Fibroblast of the aortic adventitia (primary cell): ENCODE results near the gene CEBPA. TPM values are rescaled to one million over a fixed set of nuclear protein-coding genes. Genes with fewer than 3 reads are reported as not detected.

Experiments used
- DNase-seq: peaks from one replicate; pipeline ENCODE4 v3.0.0-alpha.2; 2010; ENCODE audit warnings: low read depth
- H3K4me3 ChIP-seq: 2 replicates; pipeline ENCODE4 v1.5.1; 2011; ENCODE audit warnings: low read depth, mild to moderate bottlenecking, control low read depth, low read length, moderate library complexity
- total RNA-seq: library from RNA; depleted of rRNA; stranded (reverse); fragments of >200 nt; gene quantifications from 2 replicates; pipeline ENCODE4 v1.2.3, GENCODE V29; 2012; ENCODE audit warnings: low replicate concordance
- TF ChIP-seq, protein P1 (sequence below): IDR thresholded peaks from 2 replicates; pipeline ENCODE4 v1.5.1; 2011; ENCODE audit warnings: mild to moderate bottlenecking, low read length, control low read depth, inconsistent platforms; ENCODE audit not compliant: insufficient read depth

The CEBPA gene
- total RNA-seq, 1 donor, result 0.18 TPM

DNA sequence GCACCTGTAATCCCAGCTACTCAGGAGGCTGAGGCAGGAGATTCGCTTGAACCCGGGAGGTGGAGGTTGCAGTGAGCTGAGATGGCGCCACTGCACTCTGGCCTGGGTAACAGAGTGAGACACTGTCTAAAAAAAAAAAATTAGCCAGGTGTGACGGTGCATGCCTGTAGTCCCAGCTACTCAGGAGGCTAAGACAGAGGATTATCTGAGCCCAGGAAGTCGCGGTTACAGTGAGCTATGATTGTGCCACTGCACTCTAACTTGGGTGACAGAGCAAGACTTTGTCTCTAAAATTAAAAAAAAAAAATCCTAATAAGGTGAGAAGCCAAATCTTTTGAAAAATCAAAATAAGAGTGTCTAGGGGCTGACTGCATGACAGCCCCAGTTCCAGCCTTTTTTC, 9.7 kb upstream of the CEBPA start:
- no peak overlapping the region for H3K4me3 ChIP-seq
- DNase-seq, result no peak
- TF ChIP-seq, protein P1, sequence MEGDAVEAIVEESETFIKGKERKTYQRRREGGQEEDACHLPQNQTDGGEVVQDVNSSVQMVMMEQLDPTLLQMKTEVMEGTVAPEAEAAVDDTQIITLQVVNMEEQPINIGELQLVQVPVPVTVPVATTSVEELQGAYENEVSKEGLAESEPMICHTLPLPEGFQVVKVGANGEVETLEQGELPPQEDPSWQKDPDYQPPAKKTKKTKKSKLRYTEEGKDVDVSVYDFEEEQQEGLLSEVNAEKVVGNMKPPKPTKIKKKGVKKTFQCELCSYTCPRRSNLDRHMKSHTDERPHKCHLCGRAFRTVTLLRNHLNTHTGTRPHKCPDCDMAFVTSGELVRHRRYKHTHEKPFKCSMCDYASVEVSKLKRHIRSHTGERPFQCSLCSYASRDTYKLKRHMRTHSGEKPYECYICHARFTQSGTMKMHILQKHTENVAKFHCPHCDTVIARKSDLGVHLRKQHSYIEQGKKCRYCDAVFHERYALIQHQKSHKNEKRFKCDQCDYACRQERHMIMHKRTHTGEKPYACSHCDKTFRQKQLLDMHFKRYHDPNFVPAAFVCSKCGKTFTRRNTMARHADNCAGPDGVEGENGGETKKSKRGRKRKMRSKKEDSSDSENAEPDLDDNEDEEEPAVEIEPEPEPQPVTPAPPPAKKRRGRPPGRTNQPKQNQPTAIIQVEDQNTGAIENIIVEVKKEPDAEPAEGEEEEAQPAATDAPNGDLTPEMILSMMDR, result no peak

DNA sequence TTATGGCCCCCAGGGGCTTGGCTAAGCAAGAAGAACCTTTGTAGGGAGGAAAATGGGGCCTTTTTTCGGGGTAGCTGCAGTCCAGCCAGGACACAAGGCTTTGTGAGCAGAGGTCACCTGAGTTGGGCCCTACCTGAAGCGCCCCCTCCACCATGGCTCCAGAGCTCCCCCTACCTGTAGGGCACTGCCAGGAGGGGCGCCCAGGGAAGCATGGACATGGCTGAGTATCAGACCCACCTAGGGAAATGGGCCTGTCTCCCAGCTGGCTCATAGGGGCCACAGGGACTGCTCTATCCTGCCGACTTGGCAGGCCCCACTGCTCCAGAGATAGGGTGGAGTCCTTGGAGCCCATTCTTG, 9.0 kb upstream of the CEBPA start:
- TF ChIP-seq, protein P1, result no peak
- DNase-seq, result no peak
- H3K4me3 ChIP-seq, result no peak overlapping the region

GRCh38 chr19:33310606-33311325, 8.4 kb upstream of the CEBPA start:
- DNase-seq, result no peak
- no peak overlapping the region for H3K4me3 ChIP-seq
- TF ChIP-seq, protein P1, result no peak

- TF ChIP-seq, protein P1, result no peak
- DNase-seq, result no peak
- no peak overlapping the region for H3K4me3 ChIP-seq
Observed at GRCh38 chr19:33309826-33310225, 7.5 kb upstream of the CEBPA start.

GRCh38 chr19:33306853-33307792, 4.8 kb upstream of the CEBPA start:
- TF ChIP-seq, protein P1, result no peak
- no peak overlapping the region for H3K4me3 ChIP-seq
- DNase-seq, result no peak

GRCh38 chr19:33306191-33306590, 3.9 kb upstream of the CEBPA start:
- no peak overlapping the region for H3K4me3 ChIP-seq
- TF ChIP-seq, protein P1, result no peak
- DNase-seq, result no peak
